Activated gamma-delta T cell treated with anti-CD3 and anti-CD28 coated beads, Interleukin-2, amount 50 U/mL, for 16 hours (primary cell): ENCODE data around the gene PTPN11.
A peak's percentile ranks its signal among the peaks of the same experiment; 100 is the strongest.
"Not testable (repeated sequence)": the region's sequence is repeated elsewhere in the genome, so short reads cannot be mapped to it uniquely, and the experiment has no call there.

Experiments
- DNase-seq: peaks from one replicate; pipeline ENCODE4 v3.0.0-alpha.2; 2020; ENCODE audit warnings: low read depth

The PTPN11 gene

GRCh38 chr12:112409064-112409905 is 9.5 kb upstream of the PTPN11 start, which contains the start of gene RPL6:
RPL6 (minus strand) TSS chr12:112409605; CDS start chr12:112408656, 949 bp downstream.
- peak; percentile 67 for DNase-seq

- no peak for DNase-seq
Observed at GRCh38 chr12:112409906-112410244, 8.9 kb upstream of the PTPN11 start.

GRCh38 chr12:112413855-112414625 is 4.7 kb upstream of the PTPN11 start:
- no peak for DNase-seq

- not testable (repeated sequence) for DNase-seq
Observed at GRCh38 chr12:112415457-112415856, 3.3 kb upstream of the PTPN11 start.

- no peak for DNase-seq
Observed at GRCh38 chr12:112418273-112418607, 507 bp upstream of the PTPN11 start.

- DNase-seq, result no peak
Observed at GRCh38 chr12:112419297-112420133, 768 bp downstream of the PTPN11 start.

GRCh38 chr12:112420740-112421139 is 2.0 kb downstream of the PTPN11 start:
- no peak for DNase-seq

- DNase-seq, result no peak
Observed at GRCh38 chr12:112421363-112421762, 2.6 kb downstream of the PTPN11 start.

- DNase-seq, result no peak
Observed at GRCh38 chr12:112422531-112422930, 3.8 kb downstream of the PTPN11 start.

GRCh38 chr12:112424126-112424525 is 5.4 kb downstream of the PTPN11 start:
- DNase-seq, result no peak

GRCh38 chr12:112425582-112426382 is 7.0 kb downstream of the PTPN11 start:
- DNase-seq, result no peak

- no peak for DNase-seq
Observed at GRCh38 chr12:112427760-112428159, 9.0 kb downstream of the PTPN11 start.

- no peak for DNase-seq
Observed at GRCh38 chr12:112430929-112431328, 12.2 kb downstream of the PTPN11 start.

GRCh38 chr12:112431965-112432364 is 13.2 kb downstream of the PTPN11 start:
- DNase-seq, result no peak

GRCh38 chr12:112433551-112433950 is 14.8 kb downstream of the PTPN11 start:
- no peak for DNase-seq

GRCh38 chr12:112438645-112439044 is 19.9 kb downstream of the PTPN11 start:
- not testable (repeated sequence) for DNase-seq

GRCh38 chr12:112439769-112440168 is 21.0 kb downstream of the PTPN11 start:
- no peak for DNase-seq

- not testable (repeated sequence) for DNase-seq
Observed at GRCh38 chr12:112440653-112441052, 21.9 kb downstream of the PTPN11 start.

GRCh38 chr12:112443916-112444315 is 25.2 kb downstream of the PTPN11 start:
- DNase-seq, result no peak

GRCh38 chr12:112446008-112446725 is 27.4 kb downstream of the PTPN11 start:
- DNase-seq, result no peak

- DNase-seq, result no peak
Observed at GRCh38 chr12:112447106-112447505, 28.4 kb downstream of the PTPN11 start.
